MM.1S (cell line): ENCODE results near the gene ITPRIPL1.

ENCODE experiments used
- DNase-seq: peaks from one replicate; pipeline ENCODE4 v3.0.0-alpha.2; 2015
- H2AFZ ChIP-seq: fragments of 300-600 bp; sonication (generic); 2 replicates; pipeline ENCODE4 v1.6.0; 2016; ENCODE audit warnings: antibody characterized with exemption, low read length
- H3F3A ChIP-seq: fragments of 300-600 bp; sonication (generic); 2 replicates; pipeline ENCODE4 v1.6.1; 2016; ENCODE audit warnings: mild to moderate bottlenecking, antibody characterized with exemption, low read length, moderate library complexity, mixed read lengths; ENCODE audit not compliant: insufficient read depth
- H3K27ac ChIP-seq: fragments of 300-600 bp; sonication (generic); 2 replicates; pipeline ENCODE4 v1.5.1; 2016; ENCODE audit warnings: mild to moderate bottlenecking, low read length
- H3K27me3 ChIP-seq: fragments of 300-600 bp; sonication (generic); replicated peaks from 2 replicates; pipeline ENCODE4 v1.6.0; 2016; ENCODE audit warnings: low read length; ENCODE audit not compliant: insufficient read depth
- H3K36me3 ChIP-seq: fragments of 300-600 bp; sonication (generic); replicated peaks from 2 replicates; pipeline ENCODE4 v1.6.1; 2016; ENCODE audit warnings: mild to moderate bottlenecking, low read length, mixed read lengths; ENCODE audit not compliant: insufficient read depth
- H3K4me1 ChIP-seq: fragments of 300-600 bp; sonication (generic); 2 replicates; pipeline ENCODE4 v1.6.1; 2016; ENCODE audit warnings: low read length, mixed read lengths
- H3K4me2 ChIP-seq: fragments of 300-600 bp; sonication (generic); 2 replicates; pipeline ENCODE4 v1.6.0; 2016; ENCODE audit warnings: low read depth, low read length
- H3K4me3 ChIP-seq: fragments of 300-600 bp; sonication (generic); 2 replicates; pipeline ENCODE4 v1.5.1; 2016; ENCODE audit warnings: low read length, mixed read lengths
- H3K79me2 ChIP-seq: fragments of 300-600 bp; sonication (generic); 2 replicates; pipeline ENCODE4 v1.6.1; 2016; ENCODE audit warnings: mixed run types, low read length, mixed read lengths
- H3K9ac ChIP-seq: fragments of 300-600 bp; sonication (generic); 2 replicates; pipeline ENCODE4 v1.6.1; 2016; ENCODE audit warnings: low read length, mixed read lengths
- H3K9me2 ChIP-seq: fragments of 300-600 bp; sonication (generic); replicated peaks from 2 replicates; pipeline ENCODE4 v1.6.1; 2016; ENCODE audit warnings: mild to moderate bottlenecking, low read length, mixed read lengths; ENCODE audit not compliant: insufficient read depth
- H3K9me3 ChIP-seq: fragments of 300-600 bp; sonication (generic); replicated peaks from 2 replicates; pipeline ENCODE4 v1.6.1; 2016; ENCODE audit warnings: mild to moderate bottlenecking, low read length, mixed read lengths; ENCODE audit not compliant: insufficient read depth
- H4K20me1 ChIP-seq: fragments of 300-600 bp; sonication (generic); 2 replicates; pipeline ENCODE4 v1.6.1; 2016; ENCODE audit warnings: mild to moderate bottlenecking, low read length, moderate library complexity, mixed read lengths; ENCODE audit not compliant: insufficient read depth
- CTCF ChIP-seq: fragments of 300-600 bp; sonication (generic); IDR thresholded peaks from 2 replicates; pipeline ENCODE4 v1.5.1; 2016; ENCODE audit warnings: antibody characterized with exemption, low read length, mixed read lengths
- EZH2 ChIP-seq: fragments of 300-600 bp; sonication (generic); optimal IDR thresholded peaks from 2 replicates; pipeline ENCODE3; 2017; ENCODE audit warnings: low read depth, mild to moderate bottlenecking, antibody characterized with exemption, low read length, mixed read lengths
- EZH2phosphoT487 ChIP-seq: fragments of 300-600 bp; sonication (generic); IDR thresholded peaks from 2 replicates; pipeline ENCODE4 v1.6.1; 2018; ENCODE audit warnings: antibody characterized with exemption, low read length

The ITPRIPL1 gene

GRCh38 chr2:96329456-96329855 is 4.3 kb downstream of the ITPRIPL1 start:
- H3K27ac ChIP-seq: no peak overlapping the region
- H3K36me3 ChIP-seq: peaks cover 4% of the 10 kb centered on the region; the same call in 1 of the 2 replicates
- TF ChIP-seq EZH2 (no peak), EZH2phosphoT487 (no peak), CTCF (no peak)
- peaks cover 33% of the 10 kb centered on the region for H3K79me2 ChIP-seq
- peaks cover 5% of the 10 kb centered on the region for H3K4me1 ChIP-seq
- DNase-seq: no peak
- H3K4me3 ChIP-seq: no peak overlapping the region
- peaks cover 10% of the 10 kb centered on the region; the same call in 1 of the 2 replicates for H3F3A ChIP-seq
- H3K27me3 ChIP-seq: no peaks in the 10 kb centered on the region
- no peak overlapping the region for H3K4me2 ChIP-seq
- no peaks in the 10 kb centered on the region for H3K9me3 ChIP-seq
- no peaks in the 10 kb centered on the region for H3K9me2 ChIP-seq
- no peaks in the 10 kb centered on the region for H4K20me1 ChIP-seq
- H2AFZ ChIP-seq: no peak overlapping the region
- H3K9ac ChIP-seq: no peak overlapping the region

GRCh38 chr2:96329874-96330273 is 4.8 kb downstream of the ITPRIPL1 start:
- Histone ChIP-seq H3F3A (peaks cover 7% of the 10 kb centered on the region; the same call in 1 of the 2 replicates), H3K4me2 (no peak overlapping the region), H3K9me3 (no peaks in the 10 kb centered on the region), H3K27ac (no peak overlapping the region), H2AFZ (no peak overlapping the region), H3K36me3 (peaks cover 4% of the 10 kb centered on the region; the same call in 1 of the 2 replicates), H3K4me3 (no peak overlapping the region), H3K79me2 (peaks cover 33% of the 10 kb centered on the region), H3K27me3 (no peaks in the 10 kb centered on the region), H3K9me2 (no peaks in the 10 kb centered on the region), H3K9ac (no peak overlapping the region), H4K20me1 (no peaks in the 10 kb centered on the region), H3K4me1 (peaks cover under 1% of the 10 kb centered on the region; the same call in 1 of the 2 replicates)
- TF ChIP-seq EZH2 (no peak), EZH2phosphoT487 (no peak), CTCF (no peak)
- no peak for DNase-seq

GRCh38 chr2:96330407-96330806 is 5.3 kb downstream of the ITPRIPL1 start:
- no peaks in the 10 kb centered on the region for H3K4me1 ChIP-seq
- H3K9ac ChIP-seq: no peak overlapping the region
- peaks cover 34% of the 10 kb centered on the region for H3K79me2 ChIP-seq
- TF ChIP-seq EZH2 (no peak), EZH2phosphoT487 (no peak), CTCF (no peak)
- H4K20me1 ChIP-seq: no peaks in the 10 kb centered on the region
- H3F3A ChIP-seq: peaks cover 7% of the 10 kb centered on the region; the same call in 1 of the 2 replicates
- H3K9me3 ChIP-seq: no peaks in the 10 kb centered on the region
- no peak overlapping the region for H3K27ac ChIP-seq
- H3K4me3 ChIP-seq: no peak overlapping the region
- no peaks in the 10 kb centered on the region for H3K9me2 ChIP-seq
- DNase-seq: no peak
- H3K4me2 ChIP-seq: no peak overlapping the region
- H3K36me3 ChIP-seq: peaks cover 4% of the 10 kb centered on the region; the same call in 1 of the 2 replicates
- H3K27me3 ChIP-seq: no peaks in the 10 kb centered on the region
- H2AFZ ChIP-seq: no peak overlapping the region
